HepG2 (cell line): Measurements from ENCODE around the gene C16orf87. TPM values are rescaled to one million over a fixed set of nuclear protein-coding genes. Genes with fewer than 3 reads are reported as not detected.

Source experiments
- BRD4 ChIP-seq: sonication (generic); formaldehyde crosslinking; IDR thresholded peaks from 2 replicates; pipeline ENCODE4 v1.4.0; 2020; ENCODE audit warnings: missing genetic modification reagents
- FOXP4 ChIP-seq: sonication (generic); formaldehyde crosslinking; IDR thresholded peaks from 2 replicates; pipeline ENCODE4 v1.4.0; 2020; ENCODE audit warnings: missing genetic modification reagents
- HNF1A ChIP-seq, 2 experiments: sonication (generic) in 1 of 2; formaldehyde crosslinking in 1 of 2; IDR thresholded peaks; 2 replicates each; pipeline versions ENCODE4 v1.4.0 to v1.6.1; 2016 to 2020; ENCODE audit warnings: borderline replicate concordance in 1 of 2, low read depth in 1 of 2, mild to moderate bottlenecking in 1 of 2, missing genetic modification reagents in 1 of 2
- NFYB ChIP-seq: sonication (generic); formaldehyde crosslinking; IDR thresholded peaks from 2 replicates; pipeline ENCODE4 v1.4.0; 2020; ENCODE audit warnings: missing genetic modification reagents
- PRPF4 ChIP-seq: fragments of 200-400 bp; formaldehyde crosslinking; IDR thresholded peaks from 2 replicates; pipeline ENCODE4 v1.6.1; 2016; ENCODE audit warnings: low read length, low read depth; ENCODE audit not compliant: poor library complexity, severe bottlenecking
- RARA ChIP-seq: IDR thresholded peaks from 2 replicates; pipeline ENCODE4 v1.6.1; 2016; ENCODE audit warnings: missing genetic modification reagents, missing compliant biosample characterization
- SMAD1 ChIP-seq: sonication (generic); formaldehyde crosslinking; IDR thresholded peaks from 2 replicates; pipeline ENCODE4 v1.4.0; 2020; ENCODE audit warnings: missing genetic modification reagents, low read depth, mild to moderate bottlenecking, borderline replicate concordance
- ZBTB10 ChIP-seq: sonication (generic); formaldehyde crosslinking; IDR thresholded peaks from 2 replicates; pipeline ENCODE4 v1.4.0; 2020; ENCODE audit warnings: missing genetic modification reagents, borderline replicate concordance
- ZFX ChIP-seq: sonication (generic); formaldehyde crosslinking; IDR thresholded peaks from 2 replicates; pipeline ENCODE4 v1.4.0; 2020; ENCODE audit warnings: mild to moderate bottlenecking, low read depth, missing genetic modification reagents, moderate library complexity
- ZNF12 ChIP-seq: sonication (generic); formaldehyde crosslinking; IDR thresholded peaks from 2 replicates; pipeline ENCODE4 v1.5.0; 2020; ENCODE audit warnings: missing genetic modification reagents
- ZNF143 ChIP-seq: sonication (generic); formaldehyde crosslinking; IDR thresholded peaks from 2 replicates; pipeline ENCODE4 v1.4.0; 2020; ENCODE audit warnings: missing genetic modification reagents
- ZNF251 ChIP-seq: sonication (generic); formaldehyde crosslinking; IDR thresholded peaks from 2 replicates; pipeline ENCODE4 v1.9.0; 2021; ENCODE audit warnings: mild to moderate bottlenecking, missing genetic modification reagents
- ZNF589 ChIP-seq: sonication (generic); formaldehyde crosslinking; conservative IDR thresholded peaks from 2 replicates; pipeline ENCODE4 v1.8.0; 2022; ENCODE audit warnings: mild to moderate bottlenecking, moderate library complexity, missing genetic modification reagents
- ZNF616 ChIP-seq: sonication (generic); formaldehyde crosslinking; IDR thresholded peaks from 2 replicates; pipeline ENCODE4 v1.5.0; 2020; ENCODE audit warnings: low read depth, mild to moderate bottlenecking, missing genetic modification reagents
- ZNF709 ChIP-seq: sonication (generic); formaldehyde crosslinking; IDR thresholded peaks from 2 replicates; pipeline ENCODE4 v1.5.0; 2020; ENCODE audit warnings: mild to moderate bottlenecking, missing genetic modification reagents
- ZNF770 ChIP-seq: sonication (generic); formaldehyde crosslinking; IDR thresholded peaks from 2 replicates; pipeline ENCODE4 v1.5.0; 2020; ENCODE audit warnings: mild to moderate bottlenecking, missing genetic modification reagents
- polyA plus RNA-seq, 8 experiments: library from polyadenylated mRNA; depleted of rRNA in 3 of 8; stranded (reverse) in 7 of 8; unstranded in 1 of 8; fragments of >200 nt; fragmentation: Illumina TruSeq in 4 of 8; extraction: Trizol in 4 of 8; gene quantifications; 2 replicates each; pipeline versions ENCODE4 v1.2.1 to v1.2.3, GENCODE V29; 2011 to 2016; ENCODE audit warnings: low read depth in 4 of 8, missing spikeins in 1 of 8, mixed read lengths in 1 of 8; ENCODE audit not compliant: insufficient read depth in 1 of 8
- total RNA-seq, 5 experiments: library from RNA; depleted of rRNA; stranded (reverse); fragments of >200 nt; fragmentation: Illumina TruSeq; extraction: Trizol; gene quantifications; 2 replicates each; pipeline ENCODE4 v1.2.3, GENCODE V29; 2016; ENCODE audit warnings: low read depth in 1 of 5

C16orf87 gene
- total and polyA plus RNA-seq, 2 of the 13 experiments (the other 11 are each of a cell fraction or from before 2014, with no cell fraction given), result 8.6 to 19.5 TPM

- TF ChIP-seq ZBTB10 (CRISPR knock-in tag) (no peak), FOXP4 (CRISPR knock-in tag) (peak; percentile 41; the same call in 1 of the 2 replicates), BRD4 (CRISPR knock-in tag) (no peak), HNF1A (IDR thresholded peaks at IDR 0.05; ENCODE audit: low read depth) (no peak), HNF1A (CRISPR knock-in tag; IDR thresholded peaks at IDR 0.05; ENCODE audit: borderline replicate concordance) (peak; percentile 48; the same call in 1 of the 2 replicates), ZNF589 (CRISPR knock-in tag) (no peak), ZNF709 (CRISPR knock-in tag) (no peak), RARA (CRISPR knock-in tag) (peak; percentile 43), NFYB (CRISPR knock-in tag) (no peak), ZNF143 (CRISPR knock-in tag) (no peak), ZNF12 (CRISPR knock-in tag) (peak; percentile 62; the same call in 1 of the 2 replicates), ZNF770 (CRISPR knock-in tag) (no peak; the same call in 1 of the 2 replicates), ZNF616 (0 out of 2 replicates have a peak, but pooled peaks have one; percentile 23), SMAD1 (no peak), ZFX (CRISPR knock-in tag) (peak; percentile 84), ZNF251 (CRISPR knock-in tag) (no peak), PRPF4 (no peak)
These were observed 22.9 kb upstream of the C16orf87 start (continued) for GRCh38 chr16:46853713-46854443.
